Embryonic facial prominence (tissue), 1 donor: ENCODE results near the gene RAPGEF1.

Source experiments
- DNase-seq: peaks from one replicate; pipeline ENCODE4 v3.0.0-alpha.2; 2016; ENCODE audit errors: extremely low spot score

The RAPGEF1 gene

GRCh38 chr9:131752231-131752884 is 12.5 kb upstream of the RAPGEF1 start:
- no peak for DNase-seq

GRCh38 chr9:131748411-131748955 is 8.6 kb upstream of the RAPGEF1 start:
- DNase-seq: no peak

GRCh38 chr9:131747352-131747751 is 7.5 kb upstream of the RAPGEF1 start:
- peak; percentile 38 for DNase-seq

- DNase-seq: no peak
Measured at GRCh38 chr9:131745610-131746009, 5.7 kb upstream of the RAPGEF1 start.

GRCh38 chr9:131744720-131745201 is 4.9 kb upstream of the RAPGEF1 start:
- no peak for DNase-seq

- no peak for DNase-seq
Measured at GRCh38 chr9:131744171-131744719, 4.4 kb upstream of the RAPGEF1 start.

- no peak for DNase-seq
Measured at GRCh38 chr9:131743501-131743900, 3.6 kb upstream of the RAPGEF1 start.

GRCh38 chr9:131743096-131743495 is 3.2 kb upstream of the RAPGEF1 start:
- DNase-seq: no peak

GRCh38 chr9:131740898-131741297 is 1.0 kb upstream of the RAPGEF1 start:
- DNase-seq: no peak

- no peak for DNase-seq
Measured at GRCh38 chr9:131739133-131739958, 530 bp downstream of the RAPGEF1 start.

GRCh38 chr9:131738293-131739132 is 1.4 kb downstream of the RAPGEF1 start:
- no peak for DNase-seq

- DNase-seq: no peak
Measured at GRCh38 chr9:131737426-131737825, 2.5 kb downstream of the RAPGEF1 start.

- no peak for DNase-seq
Measured at GRCh38 chr9:131736431-131736830, 3.4 kb downstream of the RAPGEF1 start.

GRCh38 chr9:131735238-131736128 is 4.4 kb downstream of the RAPGEF1 start:
- DNase-seq: no peak

GRCh38 chr9:131734781-131735180 is 5.1 kb downstream of the RAPGEF1 start:
- no peak for DNase-seq

GRCh38 chr9:131734165-131734610 is 5.7 kb downstream of the RAPGEF1 start:
- no peak for DNase-seq

GRCh38 chr9:131733541-131734061 is 6.3 kb downstream of the RAPGEF1 start:
- no peak for DNase-seq

GRCh38 chr9:131732636-131733289 is 7.1 kb downstream of the RAPGEF1 start:
- no peak for DNase-seq

GRCh38 chr9:131732061-131732526 is 7.8 kb downstream of the RAPGEF1 start:
- no peak for DNase-seq

GRCh38 chr9:131731644-131732043 is 8.2 kb downstream of the RAPGEF1 start:
- no peak for DNase-seq
